HepG2 (cell line): Measurements from ENCODE around the gene RAD50. TPM values are rescaled to one million over a fixed set of nuclear protein-coding genes. Genes with fewer than 3 reads are reported as not detected.

Source experiments
- ATAC-seq: fragments of 200-7000 bp; cut with Tn5 transposase; 3 replicates; pipeline ENCODE4 v1.9.1; 2020; ENCODE audit warnings: mild to moderate bottlenecking, moderate library complexity
- BruUV-seq: library from RNA; stranded (reverse); fragments of 400-500 nt; replicated peaks from 2 replicates; lab custom pipeline; 2021; lab: Mats Ljungman, UMichigan
- CTCF ChIA-PET: fragments of 300-600 bp; formaldehyde crosslinking; extraction: SDS; loops from one replicate; lab custom pipeline; 2021; ENCODE audit warnings: low total read pairs, inconsistent platforms, low intra/inter-chr PET ratio; lab: Yijun Ruan, JAX
- POLR2A ChIA-PET: fragments of 350-600 bp; sonication (Branson Sonifier 250); formaldehyde crosslinking; loops from one replicate; lab custom pipeline; 2020; ENCODE audit warnings: antibody characterized with exemption, inconsistent platforms; lab: Yijun Ruan, JAX
- DNase-seq: peaks from one replicate; pipeline ENCODE4 v3.0.0-alpha.2; 2015; ENCODE audit warnings: low spot score
- FAIRE-seq: peaks from 3 replicates; lab custom pipeline; 2011; peaks lifted over from hg19 to GRCh38; lab: Jason Lieb, UNC
- H2AFZ ChIP-seq: one replicate; pipeline ENCODE4 v1.6.1; 2011; ENCODE audit warnings: low read length, inconsistent platforms
- H3K27ac ChIP-seq: fragments of 300-600 bp; 3 replicates; pipeline ENCODE4 v1.8.0; 2011; ENCODE audit warnings: mixed run types, mild to moderate bottlenecking, mixed read lengths, low read length, inconsistent platforms; ENCODE audit not compliant: insufficient read depth; ENCODE audit errors: extremely low read length
- H3K27me3 ChIP-seq, 2 experiments: fragments of 200-600 bp in 1 of 2; 2 replicates in 1 of 2; 3 replicates in 1 of 2; pipeline versions ENCODE4 v1.6.0 to v1.8.0; 2011; ENCODE audit warnings: low read length in 2 of 2, mild to moderate bottlenecking in 2 of 2, moderate library complexity in 2 of 2, inconsistent platforms in 1 of 2; ENCODE audit not compliant: insufficient read depth in 2 of 2, control insufficient read depth in 1 of 2
- H3K36me3 ChIP-seq, 2 experiments: fragments of 200-600 bp in 1 of 2; replicated peaks in 1 of 2; 2 replicates in 1 of 2; 3 replicates in 1 of 2; pipeline versions ENCODE4 v1.5.1 to v1.8.0; 2011; ENCODE audit warnings: low read length in 2 of 2, inconsistent platforms in 1 of 2; ENCODE audit not compliant: insufficient read depth in 2 of 2, control insufficient read depth in 1 of 2
- H3K4me1 ChIP-seq: 2 replicates; pipeline ENCODE4 v1.5.1; 2012; ENCODE audit warnings: low read length, inconsistent platforms; ENCODE audit not compliant: insufficient read depth
- H3K4me2 ChIP-seq: 2 replicates; pipeline ENCODE4 v1.6.0; 2011; ENCODE audit warnings: low read depth, low read length, inconsistent platforms
- H3K4me3 ChIP-seq, 3 experiments: fragments of 200-600 bp in 1 of 3; sonication (generic), shearing (Covaris generic) in 1 of 3; replicated peaks in 1 of 3; 2 replicates each; pipeline ENCODE4 v1.5.1; 2011 to 2016; ENCODE audit warnings: low read length in 3 of 3, inconsistent platforms in 2 of 3, low read depth in 2 of 3, mild to moderate bottlenecking in 2 of 3, control low read depth in 1 of 3, mixed read lengths in 1 of 3; ENCODE audit not compliant: insufficient read depth in 1 of 3
- H3K79me2 ChIP-seq: one replicate; pipeline ENCODE4 v1.6.1; 2011; ENCODE audit warnings: low read length, inconsistent platforms; ENCODE audit not compliant: insufficient read depth
- H3K9ac ChIP-seq: 2 replicates; pipeline ENCODE4 v1.6.0; 2011; ENCODE audit warnings: mild to moderate bottlenecking, low read depth, low read length, inconsistent platforms; ENCODE audit not compliant: insufficient read depth
- H3K9me3 ChIP-seq: 2 replicates; pipeline ENCODE4 v1.5.1; 2012; ENCODE audit warnings: mild to moderate bottlenecking, low read length
- H4K20me1 ChIP-seq: 2 replicates; pipeline ENCODE4 v1.6.0; 2011; ENCODE audit warnings: inconsistent platforms, mild to moderate bottlenecking, low read length, moderate library complexity; ENCODE audit not compliant: insufficient read depth
- BCL6 ChIP-seq: IDR thresholded peaks from 2 replicates; pipeline ENCODE4 v1.6.1; 2016; ENCODE audit warnings: missing genetic modification reagents, missing compliant biosample characterization
- GABPA ChIP-seq, 2 experiments: IDR thresholded peaks; 2 replicates each; pipeline ENCODE4 v1.6.1; 2011 to 2016; ENCODE audit warnings: low read depth in 2 of 2, low read length in 1 of 2, missing biosample characterization in 1 of 2, missing genetic modification characterization in 1 of 2
- HDAC2 ChIP-seq: sonication (generic); formaldehyde crosslinking; IDR thresholded peaks from 2 replicates; pipeline ENCODE4 v1.4.0; 2020; ENCODE audit warnings: missing genetic modification reagents
- HES4 ChIP-seq: sonication (generic); formaldehyde crosslinking; IDR thresholded peaks from 2 replicates; pipeline ENCODE4 v1.9.0; 2021; ENCODE audit warnings: mild to moderate bottlenecking, missing genetic modification reagents, borderline replicate concordance
- KDM5A ChIP-seq: fragments of 200-600 bp; sonication (generic); IDR thresholded peaks from 2 replicates; pipeline ENCODE4 v1.7.0; 2018; ENCODE audit warnings: antibody characterized with exemption, mild to moderate bottlenecking, low read length, borderline replicate concordance
- KLF11 ChIP-seq: IDR thresholded peaks from 2 replicates; pipeline ENCODE4 v1.6.1; 2016; ENCODE audit warnings: missing compliant biosample characterization
- NFKBIZ ChIP-seq: IDR thresholded peaks from 2 replicates; pipeline ENCODE4 v1.6.1; 2018; ENCODE audit warnings: missing genetic modification reagents, missing compliant biosample characterization
- SP2 ChIP-seq: sonication (generic); formaldehyde crosslinking; IDR thresholded peaks from 2 replicates; pipeline ENCODE4 v1.5.1; 2020; ENCODE audit warnings: mild to moderate bottlenecking, missing genetic modification reagents
- SUZ12 ChIP-seq: fragments of 150-350 bp; IDR thresholded peaks from 2 replicates; pipeline ENCODE4 v1.6.1; 2014; ENCODE audit warnings: low read depth, low read length
- ZBTB38 ChIP-seq: sonication (generic); formaldehyde crosslinking; IDR thresholded peaks from 2 replicates; pipeline ENCODE4 v1.5.1; 2020; ENCODE audit warnings: mild to moderate bottlenecking, missing genetic modification reagents
- ZC3H4 ChIP-seq: sonication (generic); formaldehyde crosslinking; IDR thresholded peaks from 2 replicates; pipeline ENCODE4 v1.4.0; 2020; ENCODE audit warnings: missing genetic modification reagents, borderline replicate concordance
- ZNF773 ChIP-seq: sonication (generic); formaldehyde crosslinking; IDR thresholded peaks from 2 replicates; pipeline ENCODE4 v1.4.0; 2020; ENCODE audit warnings: missing genetic modification reagents, borderline replicate concordance
- ZNF790 ChIP-seq: sonication (generic); formaldehyde crosslinking; IDR thresholded peaks from 2 replicates; pipeline ENCODE4 v1.8.0; 2022; ENCODE audit warnings: missing genetic modification reagents, mild to moderate bottlenecking, borderline replicate concordance
- ZNF891 ChIP-seq: sonication (generic); formaldehyde crosslinking; IDR thresholded peaks from 2 replicates; pipeline ENCODE4 v1.5.0; 2020; ENCODE audit warnings: mild to moderate bottlenecking, missing genetic modification reagents
- ZSCAN21 ChIP-seq: sonication (generic); formaldehyde crosslinking; IDR thresholded peaks from 2 replicates; pipeline ENCODE4 v1.8.0; 2022; ENCODE audit warnings: mild to moderate bottlenecking, missing genetic modification reagents, moderate library complexity, borderline replicate concordance
- ZSCAN29 ChIP-seq: sonication (generic); formaldehyde crosslinking; conservative IDR thresholded peaks from 2 replicates; pipeline ENCODE4 v1.4.0; 2020; ENCODE audit warnings: mild to moderate bottlenecking, missing genetic modification reagents
- WGBS: methylation state at CpG from one replicate; pipeline ENCODE4 v1.1.6; 2017; ENCODE audit warnings: low lambda C conversion rate; 5-methylcytosine and 5-hydroxymethylcytosine counted together
- in situ Hi-C: cut with HindIII; loops from 2 replicates; pipeline ENCODE4 v1.10.0; 2017; ENCODE audit warnings: low pct_unique_long_range_greater_than_20kb; ENCODE audit not compliant: extremely low pct_ligation_motif_present
- intact Hi-C: fragments of 100-400 bp; cut with micrococcal nuclease; formaldehyde crosslinking; loops from one replicate; pipeline ENCODE4 v1.10.0; 2022; ENCODE audit not compliant: unreplicated experiment
- polyA plus RNA-seq, 8 experiments: library from polyadenylated mRNA; depleted of rRNA in 3 of 8; stranded (reverse) in 7 of 8; unstranded in 1 of 8; fragments of >200 nt; fragmentation: Illumina TruSeq in 4 of 8; extraction: Trizol in 4 of 8; gene quantifications; 2 replicates each; pipeline versions ENCODE4 v1.2.1 to v1.2.3, GENCODE V29; 2011 to 2016; ENCODE audit warnings: low read depth in 4 of 8, missing spikeins in 1 of 8, mixed read lengths in 1 of 8; ENCODE audit not compliant: insufficient read depth in 1 of 8
- total RNA-seq, 5 experiments: library from RNA; depleted of rRNA; stranded (reverse); fragments of >200 nt; fragmentation: Illumina TruSeq; extraction: Trizol; gene quantifications; 2 replicates each; pipeline ENCODE4 v1.2.3, GENCODE V29; 2016; ENCODE audit warnings: low read depth in 1 of 5
- TF ChIP-seq, protein P1 (sequence below), 2 experiments: sonication (generic) in 1 of 2; formaldehyde crosslinking in 1 of 2; IDR thresholded peaks; 2 replicates each; pipeline versions ENCODE4 v1.5.1 to v1.6.1; 2011 to 2020; ENCODE audit warnings: borderline replicate concordance in 1 of 2, low read depth in 1 of 2, low read length in 1 of 2, mild to moderate bottlenecking in 1 of 2, missing genetic modification reagents in 1 of 2, moderate library complexity in 1 of 2
- TF ChIP-seq, protein P2 (sequence below): sonication (generic); formaldehyde crosslinking; IDR thresholded peaks from 2 replicates; pipeline ENCODE4 v1.8.0; 2022; ENCODE audit warnings: mild to moderate bottlenecking, missing genetic modification reagents
- TF ChIP-seq, protein P3 (sequence below): sonication (generic); formaldehyde crosslinking; conservative IDR thresholded peaks from 2 replicates; pipeline ENCODE4 v1.4.0; 2020; ENCODE audit warnings: missing genetic modification reagents
- TF ChIP-seq, protein P4 (sequence below): sonication (generic); formaldehyde crosslinking; IDR thresholded peaks from 2 replicates; pipeline ENCODE4 v1.5.0; 2020; ENCODE audit warnings: mild to moderate bottlenecking, missing genetic modification reagents

The RAD50 gene
- total and polyA plus RNA-seq, 2 of the 13 experiments (the other 11 are each of a cell fraction or from before 2014, with no cell fraction given): 19.2 to 23.4 TPM

DNA sequence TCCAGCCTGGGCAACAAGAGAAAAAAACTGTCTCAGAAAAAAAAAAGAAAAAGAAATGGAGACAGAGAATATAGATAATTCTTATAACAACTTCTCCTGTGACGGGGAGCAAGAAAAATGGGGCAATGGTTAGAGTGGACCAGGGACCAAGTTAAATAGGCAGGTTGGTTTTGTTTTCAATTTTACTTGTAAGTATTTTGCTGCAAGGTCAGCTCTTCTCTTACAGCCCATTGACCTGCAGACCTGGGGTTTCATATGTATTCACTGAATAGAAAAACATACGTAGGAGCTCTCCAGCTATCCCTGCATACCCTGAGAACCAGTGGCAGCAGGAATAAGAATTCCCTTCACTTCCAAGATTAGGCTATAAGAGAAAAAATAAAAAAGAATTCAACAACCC, 72.0 kb downstream of the RAD50 start:
- H3K79me2 ChIP-seq: no peaks in the 10 kb centered on the region
- H3K27ac ChIP-seq: no peak overlapping the region
- ChIA-PET POLR2A (no interaction called here), CTCF (no interaction called here)
- intact Hi-C loops (no loop called here), in situ Hi-C loops (no loop called here)
- H3K9me3 ChIP-seq: no peaks in the 10 kb centered on the region
- FAIRE-seq (no peak), ATAC-seq (no peak), DNase-seq (no peak)
- no peaks in the 10 kb centered on the region for H3K4me1 ChIP-seq
- TF ChIP-seq NFKBIZ (CRISPR knock-in tag) (no peak), SUZ12 (no peak), KDM5A (no peak), ZBTB38 (CRISPR knock-in tag) (no peak), ZSCAN29 (CRISPR knock-in tag) (no peak), ZNF891 (no peak), HDAC2 (no peak), GABPA (IDR thresholded peaks at IDR 0.05; ENCODE audit: low read depth, low read length) (no peak), GABPA (CRISPR knock-in tag; IDR thresholded peaks at IDR 0.05; ENCODE audit: low read depth) (no peak), ZC3H4 (CRISPR knock-in tag) (no peak), KLF11 (no peak), ZSCAN21 (CRISPR knock-in tag) (no peak), BCL6 (no peak), ZNF773 (no peak), HES4 (no peak), ZNF790 (CRISPR knock-in tag) (no peak), SP2 (no peak)
- TF ChIP-seq, protein P1, sequence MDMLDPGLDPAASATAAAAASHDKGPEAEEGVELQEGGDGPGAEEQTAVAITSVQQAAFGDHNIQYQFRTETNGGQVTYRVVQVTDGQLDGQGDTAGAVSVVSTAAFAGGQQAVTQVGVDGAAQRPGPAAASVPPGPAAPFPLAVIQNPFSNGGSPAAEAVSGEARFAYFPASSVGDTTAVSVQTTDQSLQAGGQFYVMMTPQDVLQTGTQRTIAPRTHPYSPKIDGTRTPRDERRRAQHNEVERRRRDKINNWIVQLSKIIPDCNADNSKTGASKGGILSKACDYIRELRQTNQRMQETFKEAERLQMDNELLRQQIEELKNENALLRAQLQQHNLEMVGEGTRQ (IDR thresholded peaks at IDR 0.05; ENCODE audit: low read depth, low read length): no peak
- TF ChIP-seq, protein P1 (CRISPR knock-in tag; IDR thresholded peaks at IDR 0.05; ENCODE audit: borderline replicate concordance): no peak
- TF ChIP-seq, protein P2, sequence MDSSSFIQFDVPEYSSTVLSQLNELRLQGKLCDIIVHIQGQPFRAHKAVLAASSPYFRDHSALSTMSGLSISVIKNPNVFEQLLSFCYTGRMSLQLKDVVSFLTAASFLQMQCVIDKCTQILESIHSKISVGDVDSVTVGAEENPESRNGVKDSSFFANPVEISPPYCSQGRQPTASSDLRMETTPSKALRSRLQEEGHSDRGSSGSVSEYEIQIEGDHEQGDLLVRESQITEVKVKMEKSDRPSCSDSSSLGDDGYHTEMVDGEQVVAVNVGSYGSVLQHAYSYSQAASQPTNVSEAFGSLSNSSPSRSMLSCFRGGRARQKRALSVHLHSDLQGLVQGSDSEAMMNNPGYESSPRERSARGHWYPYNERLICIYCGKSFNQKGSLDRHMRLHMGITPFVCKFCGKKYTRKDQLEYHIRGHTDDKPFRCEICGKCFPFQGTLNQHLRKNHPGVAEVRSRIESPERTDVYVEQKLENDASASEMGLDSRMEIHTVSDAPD (CRISPR knock-in tag): no peak
- TF ChIP-seq, protein P3, sequence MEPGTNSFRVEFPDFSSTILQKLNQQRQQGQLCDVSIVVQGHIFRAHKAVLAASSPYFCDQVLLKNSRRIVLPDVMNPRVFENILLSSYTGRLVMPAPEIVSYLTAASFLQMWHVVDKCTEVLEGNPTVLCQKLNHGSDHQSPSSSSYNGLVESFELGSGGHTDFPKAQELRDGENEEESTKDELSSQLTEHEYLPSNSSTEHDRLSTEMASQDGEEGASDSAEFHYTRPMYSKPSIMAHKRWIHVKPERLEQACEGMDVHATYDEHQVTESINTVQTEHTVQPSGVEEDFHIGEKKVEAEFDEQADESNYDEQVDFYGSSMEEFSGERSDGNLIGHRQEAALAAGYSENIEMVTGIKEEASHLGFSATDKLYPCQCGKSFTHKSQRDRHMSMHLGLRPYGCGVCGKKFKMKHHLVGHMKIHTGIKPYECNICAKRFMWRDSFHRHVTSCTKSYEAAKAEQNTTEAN (CRISPR knock-in tag): no peak
- TF ChIP-seq, protein P4, sequence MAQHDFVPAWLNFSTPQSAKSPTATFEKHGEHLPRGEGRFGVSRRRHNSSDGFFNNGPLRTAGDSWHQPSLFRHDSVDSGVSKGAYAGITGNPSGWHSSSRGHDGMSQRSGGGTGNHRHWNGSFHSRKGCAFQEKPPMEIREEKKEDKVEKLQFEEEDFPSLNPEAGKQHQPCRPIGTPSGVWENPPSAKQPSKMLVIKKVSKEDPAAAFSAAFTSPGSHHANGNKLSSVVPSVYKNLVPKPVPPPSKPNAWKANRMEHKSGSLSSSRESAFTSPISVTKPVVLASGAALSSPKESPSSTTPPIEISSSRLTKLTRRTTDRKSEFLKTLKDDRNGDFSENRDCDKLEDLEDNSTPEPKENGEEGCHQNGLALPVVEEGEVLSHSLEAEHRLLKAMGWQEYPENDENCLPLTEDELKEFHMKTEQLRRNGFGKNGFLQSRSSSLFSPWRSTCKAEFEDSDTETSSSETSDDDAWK (CRISPR knock-in tag): no peak
- H3K27me3 ChIP-seq: no peaks in the 10 kb centered on the region
- H2AFZ ChIP-seq: no peak overlapping the region
- no peak overlapping the region for H3K4me3 ChIP-seq
- no peak overlapping the region for H3K9ac ChIP-seq
- peaks cover 3 to 30% of the 10 kb centered on the region in 2 experiments; a peak in 4 of 5 replicates for H3K36me3 ChIP-seq
- WGBS: 100% methylated on average over 2 of the region's 2 CpGs
- H4K20me1 ChIP-seq: no peaks in the 10 kb centered on the region
- H3K4me2 ChIP-seq: no peak overlapping the region
- no TSS peak for BruUV-seq
